KMS-11 (cell line): Measurements from ENCODE around the gene DAAM1.

Source experiments
- H2AFZ ChIP-seq: fragments of 200-600 bp; sonication (generic); 2 replicates; pipeline ENCODE4 v1.6.1; 2016; ENCODE audit warnings: antibody characterized with exemption, mixed run types, low read depth
- H3K27ac ChIP-seq: fragments of 200-600 bp; sonication (generic); 2 replicates; pipeline ENCODE4 v1.6.1; 2016; ENCODE audit warnings: mild to moderate bottlenecking, mixed run types
- H3K27me3 ChIP-seq: fragments of 200-600 bp; sonication (generic); 2 replicates; pipeline ENCODE4 v1.6.1; 2017; ENCODE audit warnings: mild to moderate bottlenecking, low read depth, mixed run types, moderate library complexity; ENCODE audit not compliant: insufficient read depth
- H3K36me3 ChIP-seq: fragments of 200-600 bp; sonication (generic); 2 replicates; pipeline ENCODE4 v1.6.1; 2017; ENCODE audit warnings: mild to moderate bottlenecking, mixed run types; ENCODE audit not compliant: insufficient read depth
- H3K4me1 ChIP-seq: fragments of 200-600 bp; sonication (generic); 2 replicates; pipeline ENCODE4 v1.6.1; 2016; ENCODE audit warnings: mild to moderate bottlenecking, low read depth, mixed run types; ENCODE audit not compliant: poor library complexity, severe bottlenecking
- H3K4me2 ChIP-seq: fragments of 200-600 bp; sonication (generic); 2 replicates; pipeline ENCODE4 v1.7.0; 2016; ENCODE audit warnings: mild to moderate bottlenecking, mixed run types
- H3K4me3 ChIP-seq: fragments of 200-600 bp; sonication (generic); IDR thresholded peaks from 2 replicates; pipeline ENCODE4 v1.6.1; 2017; ENCODE audit warnings: low read depth, low read length, mixed read lengths; ENCODE audit not compliant: insufficient read depth
- H3K79me2 ChIP-seq: fragments of 200-600 bp; sonication (generic); 2 replicates; pipeline ENCODE4 v1.6.1; 2016; ENCODE audit warnings: low read depth, mixed run types; ENCODE audit not compliant: insufficient read depth
- H3K9ac ChIP-seq: fragments of 200-600 bp; sonication (generic); 2 replicates; pipeline ENCODE4 v1.6.1; 2016; ENCODE audit warnings: mild to moderate bottlenecking, mixed run types
- H4K20me1 ChIP-seq: fragments of 200-600 bp; sonication (generic); 2 replicates; pipeline ENCODE4 v1.6.1; 2016; ENCODE audit warnings: mild to moderate bottlenecking, mixed run types; ENCODE audit not compliant: insufficient read depth
- CTCF ChIP-seq: fragments of 200-600 bp; sonication (generic); conservative IDR thresholded peaks from 2 replicates; pipeline ENCODE4 v1.6.1; 2017; ENCODE audit warnings: low read depth, mild to moderate bottlenecking, antibody characterized with exemption, low read length, moderate library complexity, mixed read lengths

Gene DAAM1

GRCh38 chr14:59251811-59252771 lies 63.6 kb downstream of the DAAM1 start:
- Histone ChIP-seq H4K20me1 (no peaks in the 10 kb centered on the region), H3K4me1 (peaks cover 4% of the 10 kb centered on the region), H3K36me3 (no peaks in the 10 kb centered on the region), H3K27me3 (no peaks in the 10 kb centered on the region), H3K27ac (no peak overlapping the region), H2AFZ (no peak overlapping the region), H3K9ac (no peak overlapping the region), H3K4me3 (no peak overlapping the region), H3K4me2 (no peak overlapping the region), H3K79me2 (no peaks in the 10 kb centered on the region)
- TF ChIP-seq CTCF, result no peak

GRCh38 chr14:59252772-59253500 lies 64.5 kb downstream of the DAAM1 start:
- H3K36me3 ChIP-seq, result no peaks in the 10 kb centered on the region
- peaks cover 4% of the 10 kb centered on the region for H3K4me1 ChIP-seq
- no peak for TF ChIP-seq CTCF
- H3K9ac ChIP-seq, result no peak overlapping the region
- no peak overlapping the region for H2AFZ ChIP-seq
- H3K27ac ChIP-seq, result no peak overlapping the region
- no peaks in the 10 kb centered on the region for H4K20me1 ChIP-seq
- H3K27me3 ChIP-seq, result no peaks in the 10 kb centered on the region
- no peak overlapping the region for H3K4me2 ChIP-seq
- H3K4me3 ChIP-seq, result no peak overlapping the region
- no peaks in the 10 kb centered on the region for H3K79me2 ChIP-seq

- TF ChIP-seq CTCF, result no peak
- H3K4me1 ChIP-seq, result peaks cover 4% of the 10 kb centered on the region
- H4K20me1 ChIP-seq, result no peaks in the 10 kb centered on the region
- H3K79me2 ChIP-seq, result no peaks in the 10 kb centered on the region
- H2AFZ ChIP-seq, result no peak overlapping the region
- H3K27ac ChIP-seq, result no peak overlapping the region
- no peak overlapping the region for H3K4me2 ChIP-seq
- no peaks in the 10 kb centered on the region for H3K27me3 ChIP-seq
- no peaks in the 10 kb centered on the region for H3K36me3 ChIP-seq
- H3K4me3 ChIP-seq, result no peak overlapping the region
- no peak overlapping the region for H3K9ac ChIP-seq
Observed at GRCh38 chr14:59253527-59253926, 65.1 kb downstream of the DAAM1 start.

- Histone ChIP-seq H3K27ac (no peak overlapping the region), H3K4me2 (no peak overlapping the region), H3K79me2 (no peaks in the 10 kb centered on the region), H4K20me1 (no peaks in the 10 kb centered on the region), H3K9ac (no peak overlapping the region), H3K27me3 (no peaks in the 10 kb centered on the region), H3K36me3 (no peaks in the 10 kb centered on the region), H3K4me3 (no peak overlapping the region), H2AFZ (no peak overlapping the region), H3K4me1 (peaks cover 4% of the 10 kb centered on the region)
- no peak for TF ChIP-seq CTCF
Observed at GRCh38 chr14:59254146-59254910, 65.9 kb downstream of the DAAM1 start.
